Measurements from ENCODE around the gene RCOR1. TPM values are rescaled to one million over a fixed set of nuclear protein-coding genes. Genes with fewer than 3 reads are reported as not detected.

RCOR1 gene
- total RNA-seq, 1 donor from 2014 or later: 11.0 TPM

- no peak for DNase-seq
- Histone ChIP-seq H3K36me3 (no peaks in the 10 kb centered on the region), H3K4me3 (no peak overlapping the region), H3K27ac (replicated peaks) (no peak overlapping the region), H3K27me3 (ENCODE audit: low read depth) (no peaks in the 10 kb centered on the region), H3K4me1 (no peaks in the 10 kb centered on the region), H3K9me3 (replicated peaks) (no peaks in the 10 kb centered on the region)
- no peak for TF ChIP-seq CTCF (IDR thresholded peaks at IDR 0.05; ENCODE audit: borderline replicate concordance)
- intact Hi-C loops (cut with micrococcal nuclease): no loop called here
These were observed 159.9 kb downstream of the RCOR1 start for GRCh38 chr14:102752239-102752847.

- no peak for DNase-seq
- Histone ChIP-seq H3K27me3 (ENCODE audit: low read depth) (no peaks in the 10 kb centered on the region), H3K36me3 (no peaks in the 10 kb centered on the region), H3K4me1 (no peaks in the 10 kb centered on the region), H3K4me3 (no peak overlapping the region), H3K9me3 (replicated peaks) (no peaks in the 10 kb centered on the region), H3K27ac (replicated peaks) (no peak overlapping the region)
- TF ChIP-seq CTCF (IDR thresholded peaks at IDR 0.05; ENCODE audit: borderline replicate concordance): no peak
- intact Hi-C loops (cut with micrococcal nuclease): no loop called here
These were observed 162.2 kb downstream of the RCOR1 start for GRCh38 chr14:102754370-102755262.

- H3K4me3 ChIP-seq: no peak overlapping the region
- no peaks in the 10 kb centered on the region for H3K9me3 ChIP-seq (replicated peaks)
- H3K4me1 ChIP-seq: peaks cover 8% of the 10 kb centered on the region
- no peak for DNase-seq
- intact Hi-C loops (cut with micrococcal nuclease): no loop called here
- H3K36me3 ChIP-seq: no peaks in the 10 kb centered on the region
- H3K27ac ChIP-seq (replicated peaks): no peak overlapping the region
- peaks cover 21% of the 10 kb centered on the region for H3K27me3 ChIP-seq (ENCODE audit: low read depth)
- TF ChIP-seq CTCF (IDR thresholded peaks at IDR 0.05; ENCODE audit: borderline replicate concordance): no peak
These were observed 165.2 kb downstream of the RCOR1 start for GRCh38 chr14:102757646-102758045.

GRCh38 chr14:102758087-102758486 is 165.6 kb downstream of the RCOR1 start:
- Histone ChIP-seq H3K36me3 (no peaks in the 10 kb centered on the region), H3K4me1 (peaks cover 8% of the 10 kb centered on the region), H3K27ac (replicated peaks) (no peak overlapping the region), H3K4me3 (no peak overlapping the region), H3K9me3 (replicated peaks) (no peaks in the 10 kb centered on the region), H3K27me3 (ENCODE audit: low read depth) (peaks cover 24% of the 10 kb centered on the region)
- intact Hi-C loops (cut with micrococcal nuclease): no loop called here
- TF ChIP-seq CTCF (IDR thresholded peaks at IDR 0.05; ENCODE audit: borderline replicate concordance): no peak
- DNase-seq: no peak

GRCh38 chr14:102759456-102760187 is 167.2 kb downstream of the RCOR1 start:
- Histone ChIP-seq H3K4me1 (peaks cover 8% of the 10 kb centered on the region), H3K27ac (replicated peaks) (no peak overlapping the region), H3K27me3 (ENCODE audit: low read depth) (peaks cover 31% of the 10 kb centered on the region), H3K36me3 (no peaks in the 10 kb centered on the region), H3K9me3 (replicated peaks) (no peaks in the 10 kb centered on the region), H3K4me3 (no peak overlapping the region)
- intact Hi-C loops (cut with micrococcal nuclease): no loop called here
- DNase-seq: no peak
- no peak for TF ChIP-seq CTCF (IDR thresholded peaks at IDR 0.05; ENCODE audit: borderline replicate concordance)
